ENCODE data around the gene MUS81.

MUS81 gene

DNA sequence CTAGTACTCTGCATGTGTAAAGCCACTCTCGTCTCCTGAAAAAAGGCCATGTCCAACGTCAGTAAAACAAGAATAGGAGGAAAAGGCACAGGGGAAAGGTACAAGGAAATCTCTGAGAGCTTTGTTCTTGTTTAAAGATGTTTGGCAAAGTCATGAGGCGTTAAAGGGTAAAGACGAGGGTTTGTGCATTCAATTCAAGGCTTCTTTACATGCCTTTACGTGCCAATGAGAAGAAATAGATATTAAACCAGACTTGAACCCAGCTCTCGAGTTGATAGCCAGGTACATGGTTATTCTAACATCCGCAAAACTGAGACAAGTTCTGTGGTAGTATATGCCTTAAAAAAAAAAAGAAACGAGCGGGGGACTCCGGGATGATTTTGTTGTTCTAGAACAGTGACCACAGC lies 1.5 kb upstream of the MUS81 start:
- Histone ChIP-seq H3K9ac (ENCODE audit: low read length) (peak overlapping the region; percentile 97), H3K9me2 (replicated peaks; ENCODE audit: insufficient read depth, low read length) (no peaks in the 10 kb centered on the region), H3K4me3 (ENCODE audit: insufficient read depth, low read length, poor library complexity, severe bottlenecking) (peak overlapping the region; percentile 65), H3K4me2 (ENCODE audit: low read depth, low read length, poor library complexity, severe bottlenecking) (peak overlapping the region; percentile 94), H2AFZ (ENCODE audit: low read depth, low read length, severe bottlenecking) (peak overlapping the region; percentile 42), H3K79me2 (ENCODE audit: insufficient read depth, low read length) (peaks cover 45% of the 10 kb centered on the region), H3K27ac (ENCODE audit: low read depth, low read length) (peak overlapping the region; percentile 90), H3K27me3 (ENCODE audit: low read length) (no peaks in the 10 kb centered on the region), H3K36me3 (ENCODE audit: low read length) (peaks cover 24% of the 10 kb centered on the region), H3K9me3 (ENCODE audit: insufficient read depth, low read length) (no peaks in the 10 kb centered on the region), H3F3A (ENCODE audit: insufficient read depth) (peaks cover 21% of the 10 kb centered on the region), H4K20me1 (ENCODE audit: low read depth, low read length) (peaks cover 16% of the 10 kb centered on the region)
- TF ChIP-seq, protein P1, sequence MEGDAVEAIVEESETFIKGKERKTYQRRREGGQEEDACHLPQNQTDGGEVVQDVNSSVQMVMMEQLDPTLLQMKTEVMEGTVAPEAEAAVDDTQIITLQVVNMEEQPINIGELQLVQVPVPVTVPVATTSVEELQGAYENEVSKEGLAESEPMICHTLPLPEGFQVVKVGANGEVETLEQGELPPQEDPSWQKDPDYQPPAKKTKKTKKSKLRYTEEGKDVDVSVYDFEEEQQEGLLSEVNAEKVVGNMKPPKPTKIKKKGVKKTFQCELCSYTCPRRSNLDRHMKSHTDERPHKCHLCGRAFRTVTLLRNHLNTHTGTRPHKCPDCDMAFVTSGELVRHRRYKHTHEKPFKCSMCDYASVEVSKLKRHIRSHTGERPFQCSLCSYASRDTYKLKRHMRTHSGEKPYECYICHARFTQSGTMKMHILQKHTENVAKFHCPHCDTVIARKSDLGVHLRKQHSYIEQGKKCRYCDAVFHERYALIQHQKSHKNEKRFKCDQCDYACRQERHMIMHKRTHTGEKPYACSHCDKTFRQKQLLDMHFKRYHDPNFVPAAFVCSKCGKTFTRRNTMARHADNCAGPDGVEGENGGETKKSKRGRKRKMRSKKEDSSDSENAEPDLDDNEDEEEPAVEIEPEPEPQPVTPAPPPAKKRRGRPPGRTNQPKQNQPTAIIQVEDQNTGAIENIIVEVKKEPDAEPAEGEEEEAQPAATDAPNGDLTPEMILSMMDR (IDR thresholded peaks at IDR 0.05; ENCODE audit: insufficient read depth, low read length, poor library complexity, severe bottlenecking) = no peak
- no peak for TF ChIP-seq EZH2phosphoT487 (conservative IDR thresholded peaks at IDR 0.05; ENCODE audit: low read length)

DNA sequence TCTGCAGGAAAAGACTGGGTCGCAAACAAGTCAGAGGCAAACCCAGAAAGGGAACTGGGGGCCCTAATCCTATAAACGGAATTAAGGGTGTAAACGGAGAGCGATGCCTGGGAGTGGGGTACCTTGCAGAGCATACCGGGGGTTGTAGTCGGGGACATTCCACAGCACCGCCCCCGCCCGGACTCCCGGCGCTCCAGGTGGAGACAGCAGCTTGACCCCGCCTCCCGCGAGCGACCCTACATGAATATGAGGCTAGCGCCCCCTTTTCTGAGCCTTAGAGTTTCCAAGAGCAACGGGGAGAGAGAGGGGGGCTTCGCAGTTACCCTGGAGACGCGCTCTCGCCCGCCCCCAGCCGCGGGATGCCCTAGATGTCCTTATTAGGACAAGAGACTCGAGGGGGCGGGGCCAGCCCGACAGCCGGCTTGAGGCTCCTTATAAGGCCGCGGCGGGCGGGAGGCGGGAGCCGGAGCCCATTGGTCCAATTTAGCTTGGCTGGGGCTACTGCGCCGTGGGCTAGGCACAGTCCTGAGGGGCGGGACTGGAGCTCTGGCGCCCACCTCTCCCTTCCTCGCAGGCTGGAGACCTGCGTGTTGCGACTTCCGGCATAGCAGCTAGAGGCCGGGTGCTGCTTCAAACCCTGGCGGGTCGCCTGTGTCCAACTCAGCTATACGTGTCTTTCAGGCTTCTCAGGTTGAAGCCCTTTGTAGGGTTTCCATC lies 980 bp upstream of the MUS81 start:
- H3K27ac ChIP-seq (ENCODE audit: low read depth, low read length) = peak overlapping the region; percentile 90
- no peaks in the 10 kb centered on the region for H3K9me3 ChIP-seq (ENCODE audit: insufficient read depth, low read length)
- H3F3A ChIP-seq (ENCODE audit: insufficient read depth) = peaks cover 16% of the 10 kb centered on the region
- peaks cover 45% of the 10 kb centered on the region for H3K79me2 ChIP-seq (ENCODE audit: insufficient read depth, low read length)
- H3K36me3 ChIP-seq (ENCODE audit: low read length) = peaks cover 23% of the 10 kb centered on the region
- TF ChIP-seq, protein P1 (IDR thresholded peaks at IDR 0.05; ENCODE audit: insufficient read depth, low read length, poor library complexity, severe bottlenecking) = no peak
- no peak for TF ChIP-seq EZH2phosphoT487 (conservative IDR thresholded peaks at IDR 0.05; ENCODE audit: low read length)
- H3K4me2 ChIP-seq (ENCODE audit: low read depth, low read length, poor library complexity, severe bottlenecking) = peak overlapping the region; percentile 94
- peaks cover 16% of the 10 kb centered on the region for H4K20me1 ChIP-seq (ENCODE audit: low read depth, low read length)
- no peaks in the 10 kb centered on the region for H3K27me3 ChIP-seq (ENCODE audit: low read length)
- H3K9ac ChIP-seq (ENCODE audit: low read length) = peak overlapping the region; percentile 97
- H3K4me3 ChIP-seq (ENCODE audit: insufficient read depth, low read length, poor library complexity, severe bottlenecking) = peak overlapping the region; percentile 65
- no peaks in the 10 kb centered on the region for H3K9me2 ChIP-seq (replicated peaks; ENCODE audit: insufficient read depth, low read length)
- peak overlapping the region; percentile 21 for H2AFZ ChIP-seq (ENCODE audit: low read depth, low read length, severe bottlenecking)

DNA sequence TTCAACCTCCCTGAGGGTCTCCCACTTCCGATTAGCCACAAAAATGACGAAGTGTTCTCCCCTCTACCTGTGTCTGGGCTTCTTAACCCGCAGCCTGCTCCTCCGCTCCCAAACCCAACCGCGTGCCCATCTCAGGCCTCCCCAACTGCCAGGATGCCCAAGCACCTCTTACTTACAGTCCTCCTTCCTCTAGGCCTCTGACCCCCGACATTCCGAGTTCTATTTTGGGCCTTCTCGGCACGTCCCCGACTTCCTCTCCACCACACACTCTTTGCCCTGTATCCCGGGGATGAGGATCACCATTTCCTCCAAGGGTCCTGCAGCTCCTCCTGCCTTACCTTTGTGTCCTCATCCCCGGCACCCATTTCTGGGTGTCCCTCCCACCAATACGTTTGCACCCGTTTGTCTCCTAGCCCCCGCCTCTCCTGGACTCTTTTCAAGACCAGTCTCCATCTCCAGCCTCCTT lies 388 bp upstream of the MUS81 start:
- H3K27me3 ChIP-seq (ENCODE audit: low read length) = no peaks in the 10 kb centered on the region
- peak overlapping the region; percentile 94 for H3K4me2 ChIP-seq (ENCODE audit: low read depth, low read length, poor library complexity, severe bottlenecking)
- H3K9me3 ChIP-seq (ENCODE audit: insufficient read depth, low read length) = no peaks in the 10 kb centered on the region
- peak overlapping the region; percentile 63 for H3K4me3 ChIP-seq (ENCODE audit: insufficient read depth, low read length, poor library complexity, severe bottlenecking)
- H3K79me2 ChIP-seq (ENCODE audit: insufficient read depth, low read length) = peaks cover 45% of the 10 kb centered on the region
- TF ChIP-seq, protein P1 (IDR thresholded peaks at IDR 0.05; ENCODE audit: insufficient read depth, low read length, poor library complexity, severe bottlenecking) = no peak
- H2AFZ ChIP-seq (ENCODE audit: low read depth, low read length, severe bottlenecking) = no peak overlapping the region
- peak overlapping the region; percentile 97 for H3K9ac ChIP-seq (ENCODE audit: low read length)
- H3K36me3 ChIP-seq (ENCODE audit: low read length) = peaks cover 18% of the 10 kb centered on the region
- peak overlapping the region; percentile 90 for H3K27ac ChIP-seq (ENCODE audit: low read depth, low read length)
- H4K20me1 ChIP-seq (ENCODE audit: low read depth, low read length) = peaks cover 16% of the 10 kb centered on the region
- H3F3A ChIP-seq (ENCODE audit: insufficient read depth) = peaks cover 16% of the 10 kb centered on the region
- no peaks in the 10 kb centered on the region for H3K9me2 ChIP-seq (replicated peaks; ENCODE audit: insufficient read depth, low read length)
